ENCODE results near the gene KIF9.
"Not testable (repeated sequence)": the region's sequence is repeated elsewhere in the genome, so short reads cannot be mapped to it uniquely, and the experiment has no call there.

KIF9 gene

DNA sequence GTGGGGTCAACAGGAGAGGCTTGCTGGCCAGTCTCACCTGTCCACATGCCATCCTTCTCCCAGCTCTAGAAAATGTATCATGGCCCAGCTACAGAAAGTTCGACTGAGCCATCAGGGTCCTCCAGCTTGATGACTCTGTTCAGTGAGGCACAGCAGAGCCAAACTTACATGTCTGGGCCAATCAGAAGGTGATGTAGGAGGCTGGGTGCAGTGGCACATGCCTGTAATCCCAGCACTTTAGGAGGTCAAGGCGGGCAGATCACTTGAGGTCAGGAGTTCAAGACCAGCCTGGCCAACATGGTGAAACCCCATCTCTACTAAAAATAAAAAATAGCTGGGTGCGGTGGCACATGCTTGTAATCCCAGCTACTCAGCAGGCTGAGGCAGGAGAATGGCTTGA, 31.5 kb downstream of the KIF9 start:
- not testable (repeated sequence) for DNase-seq (ENCODE audit: low spot score)

GRCh38 chr3:47250309-47251060, 32.1 kb downstream of the KIF9 start:
- peak; percentile 45 for DNase-seq (ENCODE audit: low spot score)

DNA sequence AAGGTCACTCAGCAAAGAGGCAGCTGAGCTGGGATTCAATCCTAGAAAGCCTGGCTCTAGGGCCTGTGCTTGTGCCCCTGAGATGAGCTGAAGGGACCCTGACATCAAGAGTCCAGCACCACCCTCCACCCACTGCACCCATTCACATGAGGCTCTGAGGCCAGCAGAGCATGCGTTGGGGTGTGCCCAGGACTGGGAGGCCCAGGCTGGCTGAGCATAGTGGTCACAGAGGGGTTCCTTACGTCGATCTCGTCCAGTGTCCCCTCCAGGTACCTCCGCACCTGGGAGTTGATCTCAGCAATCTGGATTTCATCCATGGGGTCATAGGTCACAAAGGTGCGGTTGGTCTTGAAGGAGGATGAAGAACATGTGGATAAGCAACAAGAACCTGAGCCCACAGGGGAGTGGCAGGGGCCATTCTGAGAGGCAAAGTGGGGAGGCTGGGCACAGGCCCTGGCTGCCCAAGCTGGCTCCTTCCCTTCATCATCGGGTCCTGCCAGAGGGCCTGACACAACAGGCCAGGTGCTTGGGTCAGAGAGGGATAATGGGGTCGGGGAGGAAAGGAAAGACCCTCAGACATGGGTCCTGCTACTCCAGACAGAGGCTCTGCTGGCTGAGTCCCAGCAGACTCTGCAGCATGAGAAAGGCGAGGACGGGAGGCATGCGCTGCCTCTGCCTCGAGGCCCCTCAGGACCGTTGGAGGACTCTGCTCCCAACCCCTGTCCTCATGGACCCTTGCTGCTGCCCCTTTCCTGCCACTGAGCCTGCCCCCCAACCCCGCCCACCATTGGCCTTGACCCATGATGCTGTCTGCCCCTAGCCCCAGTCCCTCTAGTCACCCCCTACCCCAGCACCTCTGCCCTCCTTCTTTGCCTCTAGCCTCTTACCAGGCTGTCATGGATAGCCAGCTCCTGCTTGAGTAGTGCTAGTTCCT, 35.2 kb downstream of the KIF9 start:
- DNase-seq (ENCODE audit: low spot score) = no peak

GRCh38 chr3:47245271-47245670, 37.3 kb downstream of the KIF9 start:
- no peak for DNase-seq (ENCODE audit: low spot score)

DNA sequence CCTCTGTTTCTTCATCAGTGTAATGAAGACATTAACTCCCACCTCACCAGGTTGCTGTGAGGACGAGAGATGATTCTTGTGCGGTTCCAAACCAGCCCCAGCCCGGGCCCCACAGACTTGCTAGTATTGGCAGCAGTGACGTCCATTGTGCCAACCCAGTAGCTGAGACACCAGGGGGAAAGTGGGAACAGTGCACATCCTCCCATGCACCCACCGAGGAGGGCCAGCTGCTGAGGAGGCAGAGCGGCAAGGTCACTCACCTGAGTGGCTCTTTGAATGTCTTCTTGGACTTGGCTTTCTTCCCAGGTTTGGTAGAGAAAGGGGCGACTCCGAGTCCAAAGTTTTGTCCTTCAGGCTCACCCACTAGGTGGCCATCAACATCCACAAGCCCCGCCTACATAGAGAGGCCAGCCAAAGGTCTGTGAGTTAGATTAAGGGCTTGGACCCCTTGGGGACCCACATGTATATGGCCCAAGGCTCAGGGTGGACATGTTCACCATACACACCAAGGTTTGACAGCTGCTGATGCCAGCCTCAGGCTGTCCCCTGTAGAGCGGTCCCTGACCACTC, 38.0 kb downstream of the KIF9 start:
- DNase-seq (ENCODE audit: low spot score) = no peak

GRCh38 chr3:47243419-47244147, 39.0 kb downstream of the KIF9 start:
- no peak for DNase-seq (ENCODE audit: low spot score)

GRCh38 chr3:47239929-47240328, 42.7 kb downstream of the KIF9 start:
- DNase-seq (ENCODE audit: low spot score) = no peak

GRCh38 chr3:47238017-47238416, 44.6 kb downstream of the KIF9 start:
- no peak for DNase-seq (ENCODE audit: low spot score)

GRCh38 chr3:47228088-47228487, 54.5 kb downstream of the KIF9 start:
- no peak for DNase-seq (ENCODE audit: low spot score)

GRCh38 chr3:47227678-47228077, 54.9 kb downstream of the KIF9 start:
- DNase-seq (ENCODE audit: low spot score) = no peak

DNA sequence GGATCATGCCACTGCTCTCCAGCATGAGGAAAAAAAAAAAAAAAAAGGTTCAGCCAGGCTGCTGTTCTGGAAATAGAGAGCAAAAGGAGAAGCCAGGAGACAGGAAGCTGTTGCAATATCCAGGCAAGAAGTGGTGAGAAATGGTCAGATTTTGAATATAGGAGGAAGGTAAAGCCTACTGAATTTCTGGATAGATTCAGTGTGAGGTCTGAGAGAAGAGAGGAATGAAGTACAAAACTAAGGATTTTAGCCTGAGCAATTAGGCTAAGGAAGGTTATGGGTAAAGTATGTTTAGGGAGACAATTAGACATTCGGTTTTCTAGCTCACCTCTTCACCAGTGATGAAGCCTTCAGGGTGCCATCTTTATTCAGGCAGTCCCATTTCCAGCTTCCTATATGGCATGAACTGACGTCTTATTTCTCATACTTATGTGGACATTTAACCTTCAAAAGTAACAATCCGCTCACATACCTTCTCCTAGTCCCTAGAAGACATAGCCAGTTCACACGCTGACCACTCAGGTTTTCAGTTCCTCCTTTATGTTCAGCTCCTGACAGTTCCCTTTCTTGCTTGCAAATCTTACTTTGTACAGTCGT, 57.2 kb downstream of the KIF9 start:
- DNase-seq (ENCODE audit: low spot score) = no peak

DNA sequence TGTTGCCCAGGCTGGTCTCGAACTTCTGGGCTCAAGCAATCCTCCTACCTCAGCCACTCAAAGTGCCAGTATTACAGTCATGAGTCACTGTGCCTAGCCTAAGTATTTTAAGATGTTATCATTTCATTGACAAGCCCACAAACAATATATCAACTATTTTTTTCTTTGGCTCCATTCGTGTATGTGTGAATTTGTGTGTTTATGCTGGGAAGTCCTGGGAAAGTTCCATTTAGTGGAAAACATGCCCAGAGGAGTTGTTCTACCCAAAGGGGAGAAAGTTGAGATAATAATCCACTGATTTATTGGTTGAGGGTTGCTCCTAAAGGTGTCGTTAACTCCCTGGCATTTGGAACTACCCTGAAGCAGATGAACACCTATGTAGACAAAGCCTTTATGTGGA, 58.8 kb downstream of the KIF9 start:
- DNase-seq (ENCODE audit: low spot score) = no peak

GRCh38 chr3:47221798-47222197, 60.8 kb downstream of the KIF9 start:
- DNase-seq (ENCODE audit: low spot score) = no peak

GRCh38 chr3:47210863-47211405, 71.7 kb downstream of the KIF9 start:
- DNase-seq (ENCODE audit: low spot score) = no peak

DNA sequence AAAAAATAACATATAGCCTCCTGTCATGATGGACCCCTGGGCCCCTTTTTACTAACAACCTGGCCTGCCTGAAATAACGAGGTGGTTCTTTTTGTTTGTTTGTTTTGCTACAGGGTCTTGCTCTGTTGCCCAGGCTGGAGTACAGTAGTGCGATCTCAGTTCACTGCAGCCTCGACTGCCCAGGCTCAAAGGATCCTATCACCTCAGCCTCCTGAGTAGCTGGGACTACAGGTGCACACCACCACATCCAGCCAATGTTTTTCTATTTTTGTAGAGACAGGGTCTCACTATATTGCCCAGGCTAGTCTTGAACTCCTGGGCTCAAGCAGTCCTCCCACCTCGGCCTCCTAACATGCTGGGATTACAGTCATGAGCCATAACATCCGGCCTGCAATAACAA, 76.6 kb downstream of the KIF9 start:
- not testable (repeated sequence) for DNase-seq (ENCODE audit: low spot score)

- no peak for DNase-seq (ENCODE audit: low spot score)
Measured at GRCh38 chr3:47204875-47205274, 77.7 kb downstream of the KIF9 start.

DNA sequence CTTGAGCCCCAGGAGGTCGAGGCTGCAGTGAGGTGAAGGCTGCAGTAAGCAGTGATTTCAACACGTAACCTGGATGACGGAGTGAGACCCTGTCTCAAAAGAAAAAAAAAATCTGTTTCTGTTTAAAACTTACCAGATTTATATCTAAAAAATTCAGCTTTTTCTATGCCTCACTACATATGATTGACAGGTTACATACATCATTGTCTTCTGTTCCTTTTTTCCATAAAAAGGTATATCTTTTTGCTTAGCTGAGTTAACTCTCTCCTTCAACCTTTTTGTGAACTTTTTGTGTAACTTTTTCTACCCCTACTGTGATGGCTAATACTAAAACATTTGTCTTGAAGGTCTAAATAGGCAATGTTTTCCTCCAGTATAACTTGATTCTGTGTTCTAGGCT, 80.1 kb downstream of the KIF9 start:
- no peak for DNase-seq (ENCODE audit: low spot score)

DNA sequence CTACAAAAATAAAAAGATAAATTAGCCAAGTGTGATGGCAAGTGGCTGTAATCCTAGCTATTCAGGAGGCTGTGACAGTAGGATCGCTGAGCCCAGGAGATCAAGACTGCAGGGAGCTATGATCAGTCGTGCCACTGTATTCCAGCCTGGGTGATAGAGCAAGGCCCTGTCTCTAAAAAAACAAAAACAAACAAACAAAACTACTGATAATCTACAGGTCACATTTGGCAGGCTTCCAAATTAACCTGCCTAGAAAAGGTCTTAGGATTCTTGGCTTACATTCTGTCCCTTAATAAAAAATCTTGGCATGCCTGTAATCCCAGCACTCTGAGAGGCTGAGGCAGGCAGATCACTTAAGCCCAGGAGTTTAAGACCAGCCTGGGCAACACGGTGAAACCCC, 85.3 kb downstream of the KIF9 start:
- no peak for DNase-seq (ENCODE audit: low spot score)

- no peak for DNase-seq (ENCODE audit: low spot score)
Measured at GRCh38 chr3:47194994-47195393, 87.6 kb downstream of the KIF9 start.

- DNase-seq (ENCODE audit: low spot score) = no peak
Measured at GRCh38 chr3:47193871-47194859, 88.4 kb downstream of the KIF9 start.

All from kidney tubule cell (primary cell).